Measurements from ENCODE around the gene PCED1B.

The PCED1B gene

DNA sequence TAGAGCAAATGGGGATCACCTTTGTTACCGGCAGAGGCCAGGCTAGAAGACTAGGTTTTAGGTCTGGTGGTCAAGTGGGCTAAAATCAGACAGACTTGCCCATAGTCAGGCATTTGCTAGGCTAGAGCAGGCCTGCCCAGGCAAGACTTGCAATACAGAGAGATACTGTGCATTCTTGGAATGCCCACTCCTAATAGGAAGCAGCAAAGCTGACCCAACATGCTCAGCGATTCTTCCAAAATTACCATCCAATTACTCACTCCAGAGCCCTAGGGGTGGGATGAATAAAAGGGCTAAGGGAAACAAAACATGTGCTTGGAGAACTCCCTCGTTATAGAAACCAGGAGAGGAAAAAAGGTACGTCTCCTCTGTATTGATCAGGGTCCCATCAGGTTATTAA lies 188.2 kb downstream of the PCED1B start (continued):
- TF ChIP-seq, protein P1, sequence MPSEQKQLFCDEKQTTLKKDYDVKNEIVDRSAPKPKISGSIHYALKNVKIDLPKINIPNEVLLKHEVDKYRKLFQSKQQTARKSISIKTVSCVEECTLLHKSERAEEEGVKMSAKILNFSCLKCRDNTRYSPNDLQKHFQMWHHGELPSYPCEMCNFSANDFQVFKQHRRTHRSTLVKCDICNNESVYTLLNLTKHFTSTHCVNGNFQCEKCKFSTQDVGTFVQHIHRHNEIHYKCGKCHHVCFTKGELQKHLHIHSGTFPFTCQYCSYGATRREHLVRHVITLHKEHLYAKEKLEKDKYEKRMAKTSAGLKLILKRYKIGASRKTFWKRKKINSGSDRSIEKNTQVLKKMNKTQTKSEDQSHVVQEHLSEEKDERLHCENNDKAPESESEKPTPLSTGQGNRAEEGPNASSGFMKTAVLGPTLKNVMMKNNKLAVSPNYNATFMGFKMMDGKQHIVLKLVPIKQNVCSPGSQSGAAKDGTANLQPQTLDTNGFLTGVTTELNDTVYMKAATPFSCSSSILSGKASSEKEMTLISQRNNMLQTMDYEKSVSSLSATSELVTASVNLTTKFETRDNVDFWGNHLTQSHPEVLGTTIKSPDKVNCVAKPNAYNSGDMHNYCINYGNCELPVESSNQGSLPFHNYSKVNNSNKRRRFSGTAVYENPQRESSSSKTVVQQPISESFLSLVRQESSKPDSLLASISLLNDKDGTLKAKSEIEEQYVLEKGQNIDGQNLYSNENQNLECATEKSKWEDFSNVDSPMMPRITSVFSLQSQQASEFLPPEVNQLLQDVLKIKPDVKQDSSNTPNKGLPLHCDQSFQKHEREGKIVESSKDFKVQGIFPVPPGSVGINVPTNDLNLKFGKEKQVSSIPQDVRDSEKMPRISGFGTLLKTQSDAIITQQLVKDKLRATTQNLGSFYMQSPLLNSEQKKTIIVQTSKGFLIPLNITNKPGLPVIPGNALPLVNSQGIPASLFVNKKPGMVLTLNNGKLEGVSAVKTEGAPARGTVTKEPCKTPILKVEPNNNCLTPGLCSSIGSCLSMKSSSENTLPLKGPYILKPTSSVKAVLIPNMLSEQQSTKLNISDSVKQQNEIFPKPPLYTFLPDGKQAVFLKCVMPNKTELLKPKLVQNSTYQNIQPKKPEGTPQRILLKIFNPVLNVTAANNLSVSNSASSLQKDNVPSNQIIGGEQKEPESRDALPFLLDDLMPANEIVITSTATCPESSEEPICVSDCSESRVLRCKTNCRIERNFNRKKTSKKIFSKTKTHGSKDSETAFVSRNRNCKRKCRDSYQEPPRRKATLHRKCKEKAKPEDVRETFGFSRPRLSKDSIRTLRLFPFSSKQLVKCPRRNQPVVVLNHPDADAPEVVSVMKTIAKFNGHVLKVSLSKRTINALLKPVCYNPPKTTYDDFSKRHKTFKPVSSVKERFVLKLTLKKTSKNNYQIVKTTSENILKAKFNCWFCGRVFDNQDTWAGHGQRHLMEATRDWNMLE (tag by site-specific recombination; conservative IDR thresholded peaks at IDR 0.05; ENCODE audit: low read depth), result no peak

DNA sequence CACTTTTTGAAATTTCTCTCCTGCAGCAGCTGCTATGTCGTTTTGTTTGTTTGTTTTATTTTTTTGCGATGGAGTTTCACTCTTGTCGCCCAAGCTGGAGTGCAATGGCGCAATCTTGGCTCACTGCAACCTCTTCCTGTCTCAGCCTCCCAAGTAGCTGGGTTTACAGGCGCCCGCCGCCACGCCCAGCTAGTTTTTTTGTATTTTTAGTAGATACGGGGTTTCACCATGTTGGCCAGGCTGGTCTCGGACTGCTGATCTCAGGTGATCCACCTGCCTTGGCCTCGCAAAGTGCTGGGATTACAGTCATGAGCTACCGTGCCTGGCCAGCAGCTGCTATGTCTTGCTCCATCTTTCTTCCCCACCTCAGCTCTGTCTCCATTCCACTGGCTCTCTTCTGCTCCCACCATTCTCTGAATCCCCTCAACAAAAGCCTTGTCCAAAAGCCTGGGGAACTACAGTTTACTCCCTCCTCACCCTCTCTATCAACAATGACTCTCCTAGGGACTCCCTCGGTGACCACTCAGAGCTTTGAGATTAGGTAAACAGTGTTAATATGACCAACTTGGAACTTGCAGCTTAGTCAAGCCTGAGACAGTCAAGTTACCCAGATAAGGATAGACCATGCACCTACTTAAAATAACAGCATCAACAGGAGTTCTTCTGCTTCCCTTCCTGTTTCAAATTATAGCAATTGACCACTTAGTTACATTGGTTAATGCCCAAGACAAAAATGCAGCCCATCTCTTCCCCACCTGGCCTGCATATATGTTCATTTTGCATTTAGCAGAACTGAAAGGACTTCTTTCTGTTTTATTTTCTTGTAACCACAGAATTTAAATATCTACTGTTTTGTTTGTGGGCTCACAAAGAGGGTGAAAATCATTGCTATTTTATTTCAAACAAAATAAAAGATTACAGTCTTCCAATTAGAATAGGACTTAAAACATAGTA lies 189.4 kb downstream of the PCED1B start:
- Histone ChIP-seq H3K36me3 (ENCODE audit: control insufficient read depth in 2 of 2, insufficient read depth in 1 of 2, low read length in 2 of 2) (no peaks in the 10 kb centered on the region), H3K4me3 (ENCODE audit: low read depth, low read length) (no peak overlapping the region), H3K9me3 (ENCODE audit: control insufficient read depth, insufficient read depth, low read depth, low read length) (no peaks in the 10 kb centered on the region), H3K4me1 (ENCODE audit: control insufficient read depth, insufficient read depth, low read length) (no peaks in the 10 kb centered on the region), H3K27ac (ENCODE audit: extremely low read depth, low read depth, low read length) (no peak overlapping the region)
- CTCF ChIA-PET, result no interaction called here
- TF ChIP-seq MYNN (tag by site-specific recombination; IDR thresholded peaks at IDR 0.05; ENCODE audit: borderline replicate concordance), result no peak
- TF ChIP-seq ZSCAN23 (tag by site-specific recombination; IDR thresholded peaks at IDR 0.05), result no peak
- TF ChIP-seq, protein P2, sequence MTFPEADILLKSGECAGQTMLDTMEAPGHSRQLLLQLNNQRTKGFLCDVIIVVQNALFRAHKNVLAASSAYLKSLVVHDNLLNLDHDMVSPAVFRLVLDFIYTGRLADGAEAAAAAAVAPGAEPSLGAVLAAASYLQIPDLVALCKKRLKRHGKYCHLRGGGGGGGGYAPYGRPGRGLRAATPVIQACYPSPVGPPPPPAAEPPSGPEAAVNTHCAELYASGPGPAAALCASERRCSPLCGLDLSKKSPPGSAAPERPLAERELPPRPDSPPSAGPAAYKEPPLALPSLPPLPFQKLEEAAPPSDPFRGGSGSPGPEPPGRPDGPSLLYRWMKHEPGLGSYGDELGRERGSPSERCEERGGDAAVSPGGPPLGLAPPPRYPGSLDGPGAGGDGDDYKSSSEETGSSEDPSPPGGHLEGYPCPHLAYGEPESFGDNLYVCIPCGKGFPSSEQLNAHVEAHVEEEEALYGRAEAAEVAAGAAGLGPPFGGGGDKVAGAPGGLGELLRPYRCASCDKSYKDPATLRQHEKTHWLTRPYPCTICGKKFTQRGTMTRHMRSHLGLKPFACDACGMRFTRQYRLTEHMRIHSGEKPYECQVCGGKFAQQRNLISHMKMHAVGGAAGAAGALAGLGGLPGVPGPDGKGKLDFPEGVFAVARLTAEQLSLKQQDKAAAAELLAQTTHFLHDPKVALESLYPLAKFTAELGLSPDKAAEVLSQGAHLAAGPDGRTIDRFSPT (tag by site-specific recombination; IDR thresholded peaks at IDR 0.05), result no peak
- no peak for TF ChIP-seq ZNF311 (tag by site-specific recombination; IDR thresholded peaks at IDR 0.05; ENCODE audit: borderline replicate concordance)
- no peak for TF ChIP-seq ZNF561 (tag by site-specific recombination; IDR thresholded peaks at IDR 0.05; ENCODE audit: borderline replicate concordance)
- TF ChIP-seq, protein P3, sequence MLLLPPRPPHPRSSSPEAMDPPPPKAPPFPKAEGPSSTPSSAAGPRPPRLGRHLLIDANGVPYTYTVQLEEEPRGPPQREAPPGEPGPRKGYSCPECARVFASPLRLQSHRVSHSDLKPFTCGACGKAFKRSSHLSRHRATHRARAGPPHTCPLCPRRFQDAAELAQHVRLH (tag by site-specific recombination; IDR thresholded peaks at IDR 0.05), result no peak
- POLR2A ChIA-PET, result no interaction called here

DNA sequence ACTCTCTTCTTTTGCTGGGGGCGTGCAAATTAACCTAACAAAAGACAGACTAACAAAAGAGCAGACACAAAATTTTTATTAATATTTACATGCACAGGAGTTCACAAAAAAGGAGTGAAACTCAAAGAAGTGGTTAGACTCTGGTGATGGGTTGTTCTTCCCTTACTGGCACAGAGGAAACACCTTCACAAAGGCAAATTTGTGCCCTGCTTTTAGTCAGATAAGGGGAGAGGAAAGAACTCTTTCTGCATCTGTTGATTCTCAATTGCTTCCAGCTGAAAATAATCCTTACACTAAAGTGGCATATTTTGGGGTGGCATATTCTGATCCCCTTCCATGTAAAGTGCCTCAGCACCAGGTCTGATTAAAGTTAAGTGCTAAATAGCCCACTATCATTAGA lies 190.5 kb downstream of the PCED1B start:
- Histone ChIP-seq H3K36me3 (ENCODE audit: control insufficient read depth in 2 of 2, insufficient read depth in 1 of 2, low read length in 2 of 2) (no peaks in the 10 kb centered on the region), H3K4me3 (ENCODE audit: low read depth, low read length) (no peak overlapping the region), H3K9me3 (ENCODE audit: control insufficient read depth, insufficient read depth, low read depth, low read length) (no peaks in the 10 kb centered on the region), H3K4me1 (ENCODE audit: control insufficient read depth, insufficient read depth, low read length) (no peaks in the 10 kb centered on the region), H3K27ac (ENCODE audit: extremely low read depth, low read depth, low read length) (no peak overlapping the region)
- ChIA-PET CTCF (no interaction called here), POLR2A (no interaction called here)
- no peak for TF ChIP-seq SP3 (tag by site-specific recombination; IDR thresholded peaks at IDR 0.05)
- no peak for TF ChIP-seq ZNF366 (tag by site-specific recombination; conservative IDR thresholded peaks at IDR 0.05)
- no peak for TF ChIP-seq ZIC2 (tag by site-specific recombination; IDR thresholded peaks at IDR 0.05)
- TF ChIP-seq, protein P4, sequence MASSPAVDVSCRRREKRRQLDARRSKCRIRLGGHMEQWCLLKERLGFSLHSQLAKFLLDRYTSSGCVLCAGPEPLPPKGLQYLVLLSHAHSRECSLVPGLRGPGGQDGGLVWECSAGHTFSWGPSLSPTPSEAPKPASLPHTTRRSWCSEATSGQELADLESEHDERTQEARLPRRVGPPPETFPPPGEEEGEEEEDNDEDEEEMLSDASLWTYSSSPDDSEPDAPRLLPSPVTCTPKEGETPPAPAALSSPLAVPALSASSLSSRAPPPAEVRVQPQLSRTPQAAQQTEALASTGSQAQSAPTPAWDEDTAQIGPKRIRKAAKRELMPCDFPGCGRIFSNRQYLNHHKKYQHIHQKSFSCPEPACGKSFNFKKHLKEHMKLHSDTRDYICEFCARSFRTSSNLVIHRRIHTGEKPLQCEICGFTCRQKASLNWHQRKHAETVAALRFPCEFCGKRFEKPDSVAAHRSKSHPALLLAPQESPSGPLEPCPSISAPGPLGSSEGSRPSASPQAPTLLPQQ (tag by site-specific recombination; IDR thresholded peaks at IDR 0.05), result no peak

Data from HEK293 (cell line).